HG02852 (cell line): ENCODE results near the gene UCN.

Experiments
- ATAC-seq: cut with Tn5 transposase; IDR thresholded peaks from one replicate; pipeline ENCODE4 v1.9.1; 2021; ENCODE audit warnings: mild to moderate bottlenecking, moderate library complexity; ENCODE audit not compliant: unreplicated experiment

Gene UCN

DNA sequence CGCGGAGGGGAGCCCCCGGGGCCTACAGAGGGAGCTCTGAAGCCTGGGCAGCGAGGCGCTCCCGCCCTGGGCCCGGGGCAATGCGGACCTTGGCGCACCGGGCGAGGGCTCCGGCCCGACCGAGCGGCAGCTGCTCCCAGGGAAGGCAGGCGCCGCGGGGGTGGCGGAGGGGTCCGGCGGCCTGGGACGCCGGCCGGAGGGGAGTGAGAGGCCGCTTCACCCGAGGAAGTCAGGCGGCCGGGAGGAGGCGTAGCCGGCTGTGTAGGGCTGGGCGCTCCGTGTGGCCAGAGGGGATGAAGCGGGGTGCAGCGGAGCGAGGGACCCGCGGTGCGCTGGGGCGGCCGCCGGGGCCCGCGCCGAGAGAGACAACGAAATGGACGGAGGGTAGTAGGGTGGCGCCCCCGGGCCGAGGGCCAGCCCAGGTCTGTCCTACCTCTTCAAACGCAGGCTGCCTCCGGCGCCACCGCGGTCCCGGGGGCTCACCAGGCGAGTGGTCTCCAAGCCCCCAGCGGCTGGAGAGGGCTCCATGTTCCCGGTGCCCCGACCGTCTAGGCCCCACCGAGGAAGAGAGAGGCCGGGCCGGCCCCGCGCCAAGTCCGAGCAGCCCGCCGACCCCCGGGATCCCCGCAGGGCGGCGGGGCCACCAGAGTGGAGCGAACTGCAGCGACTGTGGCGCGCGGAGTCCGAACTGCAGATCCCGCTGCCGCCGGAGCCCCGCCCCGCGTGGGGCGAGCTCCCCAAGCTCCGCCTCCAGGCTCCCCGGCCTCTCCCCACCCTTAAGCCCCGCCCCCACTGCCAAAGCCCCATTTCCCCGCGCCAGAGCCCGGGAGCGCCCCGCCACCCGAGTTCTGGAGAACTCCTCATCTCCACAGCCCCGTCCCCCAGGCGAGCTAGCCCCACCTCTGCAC, 45.6 kb downstream of the UCN start, which contains the start of gene SLC30A3:
SLC30A3 (minus strand) TSS at position 669 of the 908 bp plus-strand sequence; CDS start at position 528, 141 bp downstream.
- no peak for ATAC-seq

DNA sequence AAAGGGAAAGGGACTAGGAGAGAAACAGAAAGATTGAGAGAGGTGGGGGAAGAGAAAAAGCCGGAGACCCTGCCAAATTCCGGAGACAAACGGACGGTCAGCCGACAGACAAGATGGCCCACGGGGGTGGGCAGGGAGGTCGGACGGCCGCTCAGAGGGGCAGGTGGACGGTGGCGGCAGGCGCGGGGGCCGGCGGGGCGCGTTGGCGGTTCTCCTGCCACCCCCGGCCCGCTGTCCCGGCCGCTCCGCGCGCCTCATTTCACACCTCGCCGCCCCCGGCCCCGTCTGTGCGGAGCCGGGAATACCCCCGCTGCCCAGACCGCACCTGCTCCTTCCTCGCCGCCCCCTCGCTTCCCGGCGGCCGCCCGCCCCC, 46.3 kb downstream of the UCN start:
- ATAC-seq: no peak

DNA sequence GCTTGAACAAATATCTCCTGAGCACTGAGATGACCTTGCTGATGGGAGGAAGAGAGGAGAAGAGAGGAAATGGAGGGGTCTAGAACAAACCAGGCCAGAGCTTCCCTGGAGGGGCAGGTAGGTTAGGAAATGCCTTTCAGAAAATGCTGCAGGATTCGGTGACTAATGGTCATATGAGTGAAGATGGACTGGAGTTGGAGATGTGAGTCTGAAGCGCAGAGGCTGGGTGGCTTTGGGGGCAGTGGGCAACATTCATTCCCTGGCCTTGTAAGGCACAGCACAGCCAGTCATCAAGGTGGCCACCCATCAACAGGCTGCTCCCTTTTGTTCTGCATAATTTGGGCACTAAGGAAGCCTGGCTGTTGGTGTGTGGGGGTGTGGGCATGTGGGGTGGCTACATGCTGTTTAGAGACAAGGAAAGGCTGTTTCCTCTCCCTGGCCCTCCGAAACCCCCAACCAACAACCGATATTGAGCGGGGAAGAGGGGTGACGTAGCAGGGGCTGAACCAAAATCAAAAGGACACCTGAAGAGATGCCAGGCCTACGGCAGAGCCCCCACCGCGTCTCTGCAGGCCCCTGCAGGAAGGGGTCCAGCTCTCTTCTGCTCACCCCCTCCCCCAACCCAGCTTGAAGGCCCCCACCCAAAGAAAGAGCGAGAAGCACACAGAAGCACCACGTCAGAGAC, 46.9 kb downstream of the UCN start:
- no peak for ATAC-seq

DNA sequence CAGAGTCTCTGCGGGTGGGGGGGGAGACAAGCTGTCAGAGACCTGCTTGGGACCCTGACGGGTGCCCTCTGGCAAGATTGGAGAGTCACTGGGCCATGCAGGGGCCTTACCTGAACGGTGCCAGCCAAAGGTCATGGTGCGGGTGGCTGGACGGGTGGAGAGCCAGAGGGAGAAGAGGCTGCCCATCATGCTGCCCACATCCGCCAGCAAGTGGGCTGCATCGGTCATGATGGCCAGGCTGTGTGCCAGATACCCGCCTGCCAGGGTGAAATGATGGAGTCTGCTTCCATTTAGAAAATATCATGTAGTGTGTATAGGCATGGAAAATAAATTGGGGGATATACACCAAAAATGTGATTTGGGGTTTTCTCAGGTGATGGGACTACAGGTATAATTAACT, 50.2 kb downstream of the UCN start:
- ATAC-seq: no peak
